Transverse colon (tissue), 4 donors: ENCODE data around the gene SNX25.
A peak's percentile ranks its signal among the peaks of the same experiment; 100 is the strongest.

Experiments used
- CTCF ChIP-seq, 5 experiments: fragments of 200-600 bp in 3 of 5; fragments of 450-650 bp in 2 of 5; sonication (generic) in 3 of 5; IDR thresholded peaks; 1 replicate in 2 of 5; 2 replicates in 3 of 5; pipeline ENCODE4 v1.5.1; 2016 to 2017; ENCODE audit warnings: antibody characterized with exemption in 5 of 5, inconsistent platforms in 3 of 5, mild to moderate bottlenecking in 2 of 5, moderate library complexity in 1 of 5
- EP300 ChIP-seq: sonication (generic); formaldehyde crosslinking; IDR thresholded peaks from one replicate; pipeline ENCODE4 v1.6.1; 2017; ENCODE audit warnings: antibody characterized with exemption, low read depth
- POLR2A ChIP-seq: fragments of 450-650 bp; IDR thresholded peaks from one replicate; pipeline ENCODE4 v1.6.1; 2016; ENCODE audit warnings: antibody characterized with exemption, mild to moderate bottlenecking, moderate library complexity
- POLR2AphosphoS5 ChIP-seq, 3 donors: sonication (generic); formaldehyde crosslinking; IDR thresholded peaks; one replicate each; pipeline ENCODE4 v1.6.1; 2016; ENCODE audit warnings: antibody characterized with exemption in 3 of 3

- TF ChIP-seq CTCF (IDR thresholded peaks at IDR 0.05) (no peak), POLR2A (no peak), POLR2AphosphoS5 (IDR thresholded peaks at IDR 0.05) (peak; percentile 56 to 79 (median 65)), EP300 (peak; percentile 62)
Observed at GRCh38 chr4:185343726-185344581, 134.6 kb downstream of the SNX25 start.
